Prostate gland (tissue), 2 donors: ENCODE measurements around the gene ANGPTL8. TPM values are rescaled to one million over a fixed set of nuclear protein-coding genes. Genes with fewer than 3 reads are reported as not detected.
A peak's percentile ranks its signal among the peaks of the same experiment; 100 is the strongest.

Experiments
- DNase-seq: peaks from one replicate; pipeline ENCODE4 v3.0.0-alpha.2; 2019; ENCODE audit warnings: low spot score
- H3K27ac ChIP-seq, 2 donors: fragments of 200-600 bp; sonication (generic); 2 replicates each; pipeline ENCODE4 v1.5.1; 2017 to 2019
- H3K27me3 ChIP-seq: fragments of 200-600 bp; sonication (generic); replicated peaks from 2 replicates; pipeline ENCODE4 v1.5.1; 2019; ENCODE audit not compliant: insufficient read depth
- H3K36me3 ChIP-seq, 2 donors: fragments of 200-600 bp; sonication (generic); 1 replicate in 1 of 2; 2 replicates in 1 of 2; pipeline versions ENCODE4 v1.5.1 to v1.8.1; 2017 to 2019
- H3K4me1 ChIP-seq: fragments of 200-600 bp; sonication (generic); replicated peaks from 2 replicates; pipeline ENCODE4 v1.5.1; 2019
- H3K4me3 ChIP-seq, 2 donors: fragments of 200-600 bp; sonication (generic); 2 replicates each; pipeline ENCODE4 v1.5.1; 2017 to 2019
- H3K9me3 ChIP-seq: fragments of 200-600 bp; sonication (generic); 2 replicates; pipeline ENCODE4 v1.5.1; 2017
- CTCF ChIP-seq, 4 experiments: fragments of 200-600 bp in 2 of 4; fragments of 450-650 bp in 2 of 4; sonication (generic) in 2 of 4; IDR thresholded peaks; 1 replicate in 3 of 4; 2 replicates in 1 of 4; pipeline ENCODE4 v1.5.1; 2016 to 2019; ENCODE audit warnings: antibody characterized with exemption in 4 of 4, mild to moderate bottlenecking in 2 of 4, moderate library complexity in 2 of 4
- POLR2A ChIP-seq: fragments of 450-650 bp; IDR thresholded peaks from one replicate; pipeline ENCODE4 v1.6.1; 2016; ENCODE audit warnings: antibody characterized with exemption, mild to moderate bottlenecking
- POLR2AphosphoS5 ChIP-seq: sonication (generic); formaldehyde crosslinking; IDR thresholded peaks from one replicate; pipeline ENCODE4 v1.6.1; 2017; ENCODE audit warnings: antibody characterized with exemption
- WGBS: methylation state at CpG from one replicate; pipeline ENCODE4 v1.1.5; 2018; 5-methylcytosine and 5-hydroxymethylcytosine counted together
- intact Hi-C: fragments of 100-400 bp; cut with DNase I; formaldehyde crosslinking; loops from one replicate; pipeline ENCODE4 v1.14.2; 2022
- total RNA-seq, 2 donors: library from RNA; depleted of rRNA; stranded (reverse); fragments of >200 nt; gene quantifications; one replicate each; pipeline ENCODE4 v1.1.0, GENCODE V29; 2016

ANGPTL8 gene
- total RNA-seq, 2 donors from 2014 or later = not detected

GRCh38 chr19:11263726-11264125, 24.3 kb downstream of the ANGPTL8 start:
- TF ChIP-seq CTCF (IDR thresholded peaks at IDR 0.05) = no peak
- intact Hi-C loops = no loop called here
- Histone ChIP-seq H3K4me3 (no peak overlapping the region), H3K9me3 (no peaks in the 10 kb centered on the region), H3K27ac (no peak overlapping the region), H3K36me3 (no peaks in the 10 kb centered on the region), H3K4me1 (no peaks in the 10 kb centered on the region), H3K27me3 (no peaks in the 10 kb centered on the region)
- WGBS = 93% methylated on average over 6 of the region's 6 CpGs
- no peak for DNase-seq

GRCh38 chr19:11264452-11265176, 25.2 kb downstream of the ANGPTL8 start:
- DNase-seq = peak; percentile 23
- intact Hi-C loops = no loop called here
- WGBS = 86% methylated on average over 18 of the region's 19 CpGs
- Histone ChIP-seq H3K9me3 (no peaks in the 10 kb centered on the region), H3K4me3 (no peak overlapping the region), H3K27ac (peak overlapping the region in 1 of 2 donors; percentile 35), H3K27me3 (no peaks in the 10 kb centered on the region), H3K36me3 (no peaks in the 10 kb centered on the region), H3K4me1 (no peaks in the 10 kb centered on the region)
- TF ChIP-seq POLR2AphosphoS5 (peak; percentile 20), CTCF (IDR thresholded peaks at IDR 0.05) (no peak)

GRCh38 chr19:11265177-11265784, 25.9 kb downstream of the ANGPTL8 start:
- H3K4me1 ChIP-seq = no peaks in the 10 kb centered on the region
- WGBS = 86% methylated on average over 6 of the region's 6 CpGs
- intact Hi-C loops = no loop called here
- H3K36me3 ChIP-seq = no peaks in the 10 kb centered on the region
- H3K4me3 ChIP-seq = no peak overlapping the region
- no peaks in the 10 kb centered on the region for H3K27me3 ChIP-seq
- TF ChIP-seq POLR2A = no peak
- TF ChIP-seq POLR2AphosphoS5 = no peak
- no peak for TF ChIP-seq CTCF (IDR thresholded peaks at IDR 0.05)
- peak overlapping the region in 1 of 2 donors; percentile 35 for H3K27ac ChIP-seq
- H3K9me3 ChIP-seq = no peaks in the 10 kb centered on the region
- no peak for DNase-seq

- intact Hi-C loops = no loop called here
- Histone ChIP-seq H3K36me3 (no peaks in the 10 kb centered on the region), H3K4me1 (no peaks in the 10 kb centered on the region), H3K27me3 (no peaks in the 10 kb centered on the region), H3K4me3 (no peak overlapping the region), H3K27ac (no peak overlapping the region), H3K9me3 (no peaks in the 10 kb centered on the region)
- 59% methylated on average over 11 of the region's 11 CpGs for WGBS
- DNase-seq = peak; percentile 66
- TF ChIP-seq POLR2A = peak; percentile 43
- TF ChIP-seq CTCF (IDR thresholded peaks at IDR 0.05) = no peak
- TF ChIP-seq POLR2AphosphoS5 = peak; percentile 43
These were observed 26.4 kb downstream of the ANGPTL8 start for GRCh38 chr19:11265785-11266236.
